PC-9 (cell line): ENCODE measurements around the gene USP7. TPM values are rescaled to one million over a fixed set of nuclear protein-coding genes. Genes with fewer than 3 reads are reported as not detected.

Experiments used
- BruUV-seq: library from RNA; stranded (reverse); fragments of 400-500 nt; replicated peaks from 2 replicates; lab custom pipeline; 2021; lab: Mats Ljungman, UMichigan
- CTCF ChIA-PET: fragments of 300-600 bp; sonication (Branson Sonifier 250); formaldehyde crosslinking; loops from one replicate; lab custom pipeline; 2022; ENCODE audit warnings: antibody characterized with exemption; lab: Charles Lee
- POLR2A ChIA-PET: fragments of 300-600 bp; sonication (Branson Sonifier 250); formaldehyde crosslinking; loops from one replicate; lab custom pipeline; 2022; ENCODE audit warnings: antibody characterized with exemption; ENCODE audit not compliant: unreplicated experiment; lab: Charles Lee
- DNase-seq, 2 experiments: peaks; one replicate each; pipeline versions ENCODE4 v3.0.0 to v3.0.0-alpha.2; 2015 to 2022; ENCODE audit warnings: mixed read lengths in 1 of 2
- H2AFZ ChIP-seq: fragments of 200-600 bp; sonication (generic); 2 replicates; pipeline ENCODE4 v1.8.1; 2017; ENCODE audit warnings: antibody characterized with exemption
- H3F3A ChIP-seq: fragments of 200-600 bp; sonication (generic); 2 replicates; pipeline ENCODE4 v1.8.1; 2017; ENCODE audit warnings: antibody characterized with exemption, mild to moderate bottlenecking, low read depth; ENCODE audit not compliant: insufficient read depth
- H3K27ac ChIP-seq: fragments of 200-600 bp; sonication (generic); 2 replicates; pipeline ENCODE4 v1.6.1; 2016; ENCODE audit warnings: mixed run types
- H3K27me3 ChIP-seq: fragments of 200-600 bp; sonication (generic); 2 replicates; pipeline ENCODE4 v1.6.1; 2016; ENCODE audit warnings: low read depth, mixed run types; ENCODE audit not compliant: insufficient read depth
- H3K36me3 ChIP-seq: fragments of 200-600 bp; sonication (generic); 2 replicates; pipeline ENCODE4 v1.6.1; 2016; ENCODE audit warnings: low read depth, mixed run types
- H3K4me1 ChIP-seq: fragments of 200-600 bp; sonication (generic); replicated peaks from 2 replicates; pipeline ENCODE4 v1.6.1; 2016; ENCODE audit warnings: mixed run types; ENCODE audit not compliant: insufficient read depth
- H3K4me2 ChIP-seq: fragments of 200-600 bp; sonication (generic); 2 replicates; pipeline ENCODE4 v1.6.1; 2017; ENCODE audit warnings: mixed run types
- H3K4me3 ChIP-seq: fragments of 200-600 bp; sonication (generic); 2 replicates; pipeline ENCODE4 v1.6.1; 2016; ENCODE audit warnings: mixed run types
- H3K79me2 ChIP-seq: fragments of 200-600 bp; sonication (generic); 2 replicates; pipeline ENCODE4 v1.6.1; 2017; ENCODE audit warnings: low read depth, mixed run types
- H3K9me2 ChIP-seq: fragments of 200-600 bp; sonication (generic); 2 replicates; pipeline ENCODE4 v1.8.1; 2017; ENCODE audit warnings: mild to moderate bottlenecking; ENCODE audit not compliant: insufficient read depth
- H3K9me3 ChIP-seq: fragments of 200-600 bp; sonication (generic); 2 replicates; pipeline ENCODE4 v1.8.1; 2016; ENCODE audit warnings: low read depth; ENCODE audit not compliant: insufficient read depth
- H4K20me1 ChIP-seq: fragments of 200-600 bp; sonication (generic); 2 replicates; pipeline ENCODE4 v1.8.1; 2017; ENCODE audit not compliant: insufficient read depth
- EZH2 ChIP-seq: fragments of 200-600 bp; sonication (generic); IDR thresholded peaks from 2 replicates; pipeline ENCODE4 v1.8.0; 2017; ENCODE audit warnings: antibody characterized with exemption, low read depth
- intact Hi-C: fragments of 100-400 bp; cut with micrococcal nuclease; formaldehyde crosslinking; loops from one replicate; pipeline ENCODE4 v1.10.0; 2022; ENCODE audit not compliant: unreplicated experiment
- total RNA-seq: library from RNA; stranded (reverse); gene quantifications from 2 replicates; pipeline ENCODE4 v1.2.3, GENCODE V29; 2021
- TF ChIP-seq, protein P1 (sequence below): fragments of 200-600 bp; sonication (generic); conservative IDR thresholded peaks from 2 replicates; pipeline ENCODE4 v1.6.1; 2017; ENCODE audit warnings: mixed run types, antibody characterized with exemption, mild to moderate bottlenecking, moderate library complexity

USP7 gene
- total RNA-seq, 1 experiment from 2014 or later: 167 TPM

DNA sequence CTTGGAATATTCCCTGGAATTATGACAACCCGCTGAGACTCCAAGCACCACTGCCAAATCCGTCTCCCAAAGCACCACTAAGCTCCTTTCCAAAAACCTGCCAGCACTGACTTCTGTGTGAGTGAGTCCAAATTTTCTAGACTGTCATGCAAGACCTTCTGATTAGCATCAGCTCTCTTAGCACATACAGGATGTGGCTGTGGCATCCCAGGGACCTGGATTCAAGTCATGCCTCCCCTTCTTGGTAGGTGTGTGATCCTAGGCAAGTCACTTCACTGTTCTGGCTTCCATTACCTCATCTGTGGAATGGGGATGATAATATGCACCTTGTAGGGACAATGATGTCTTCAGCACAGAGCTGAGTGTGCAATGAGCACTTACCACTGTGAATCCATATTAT is 38.3 kb upstream of the USP7 start:
- BruUV-seq: no TSS peak
- no peak overlapping the region for H3K27ac ChIP-seq
- DNase-seq: no peak
- ChIA-PET CTCF (no interaction called here), POLR2A (no interaction called here)
- H3K9me3 ChIP-seq: no peaks in the 10 kb centered on the region
- H2AFZ ChIP-seq: no peak overlapping the region
- no peaks in the 10 kb centered on the region for H4K20me1 ChIP-seq
- H3K36me3 ChIP-seq: no peaks in the 10 kb centered on the region
- H3K4me2 ChIP-seq: no peak overlapping the region
- intact Hi-C loops: loop anchor here (5.0 to 10.0 kb wide), 2 partner anchors 40 to 67 kb away; partner anchors contain the start of gene USP7
- H3F3A ChIP-seq: peaks cover 11% of the 10 kb centered on the region; the same call in 1 of the 2 replicates
- peaks cover 14% of the 10 kb centered on the region for H3K4me1 ChIP-seq
- no peaks in the 10 kb centered on the region for H3K27me3 ChIP-seq
- TF ChIP-seq, protein P1, sequence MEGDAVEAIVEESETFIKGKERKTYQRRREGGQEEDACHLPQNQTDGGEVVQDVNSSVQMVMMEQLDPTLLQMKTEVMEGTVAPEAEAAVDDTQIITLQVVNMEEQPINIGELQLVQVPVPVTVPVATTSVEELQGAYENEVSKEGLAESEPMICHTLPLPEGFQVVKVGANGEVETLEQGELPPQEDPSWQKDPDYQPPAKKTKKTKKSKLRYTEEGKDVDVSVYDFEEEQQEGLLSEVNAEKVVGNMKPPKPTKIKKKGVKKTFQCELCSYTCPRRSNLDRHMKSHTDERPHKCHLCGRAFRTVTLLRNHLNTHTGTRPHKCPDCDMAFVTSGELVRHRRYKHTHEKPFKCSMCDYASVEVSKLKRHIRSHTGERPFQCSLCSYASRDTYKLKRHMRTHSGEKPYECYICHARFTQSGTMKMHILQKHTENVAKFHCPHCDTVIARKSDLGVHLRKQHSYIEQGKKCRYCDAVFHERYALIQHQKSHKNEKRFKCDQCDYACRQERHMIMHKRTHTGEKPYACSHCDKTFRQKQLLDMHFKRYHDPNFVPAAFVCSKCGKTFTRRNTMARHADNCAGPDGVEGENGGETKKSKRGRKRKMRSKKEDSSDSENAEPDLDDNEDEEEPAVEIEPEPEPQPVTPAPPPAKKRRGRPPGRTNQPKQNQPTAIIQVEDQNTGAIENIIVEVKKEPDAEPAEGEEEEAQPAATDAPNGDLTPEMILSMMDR: no peak
- no peak for TF ChIP-seq EZH2
- H3K4me3 ChIP-seq: no peak overlapping the region
- no peaks in the 10 kb centered on the region for H3K9me2 ChIP-seq
- no peaks in the 10 kb centered on the region for H3K79me2 ChIP-seq

DNA sequence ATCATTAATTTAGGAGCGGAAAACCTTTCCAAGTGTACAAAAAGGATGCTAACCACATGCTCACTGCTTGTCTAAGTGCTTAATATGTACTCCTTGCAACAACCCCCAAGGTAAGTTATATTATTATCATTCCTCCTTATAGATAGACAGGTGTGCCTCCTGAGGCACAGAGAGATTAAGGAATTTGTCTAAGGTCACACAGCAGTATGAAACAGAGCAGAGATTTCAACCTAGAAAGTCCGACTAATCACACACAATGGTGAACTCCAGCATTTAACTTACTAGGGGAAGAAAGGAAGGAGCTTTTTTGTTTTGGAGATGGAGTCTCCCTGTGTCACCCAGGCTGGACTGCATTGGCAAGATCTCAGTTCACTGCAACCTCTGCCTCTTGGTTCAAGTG is 37.0 kb upstream of the USP7 start:
- Histone ChIP-seq H3K4me2 (no peak overlapping the region), H3K9me2 (no peaks in the 10 kb centered on the region), H3K27ac (no peak overlapping the region), H2AFZ (no peak overlapping the region), H3K4me1 (peaks cover 14% of the 10 kb centered on the region), H4K20me1 (no peaks in the 10 kb centered on the region), H3K79me2 (no peaks in the 10 kb centered on the region), H3K36me3 (no peaks in the 10 kb centered on the region), H3F3A (peaks cover 15% of the 10 kb centered on the region; the same call in 1 of the 2 replicates), H3K4me3 (no peak overlapping the region), H3K9me3 (no peaks in the 10 kb centered on the region), H3K27me3 (no peaks in the 10 kb centered on the region)
- ChIA-PET POLR2A (interaction anchor here (0.7 kb wide), 1 partner anchor 36 kb away, joined by 3 read pairs; no protein-coding TSS in a partner anchor), CTCF (no interaction called here)
- no peak for TF ChIP-seq EZH2
- TF ChIP-seq, protein P1: no peak
- intact Hi-C loops: loop anchor here (5.0 to 10.0 kb wide), 2 partner anchors 38 to 66 kb away; partner anchors contain the start of gene USP7
- BruUV-seq: no TSS peak
- no peak for DNase-seq

GRCh38 chr16:8999800-9000199 is 36.1 kb upstream of the USP7 start:
- TF ChIP-seq, protein P1: no peak
- no peak for TF ChIP-seq EZH2
- Histone ChIP-seq H3K27me3 (no peaks in the 10 kb centered on the region), H3K4me3 (no peak overlapping the region), H3K9me2 (no peaks in the 10 kb centered on the region), H3K79me2 (no peaks in the 10 kb centered on the region), H4K20me1 (no peaks in the 10 kb centered on the region), H3K4me2 (no peak overlapping the region), H3K27ac (no peak overlapping the region), H2AFZ (no peak overlapping the region), H3K9me3 (no peaks in the 10 kb centered on the region), H3K36me3 (no peaks in the 10 kb centered on the region), H3K4me1 (peaks cover 14% of the 10 kb centered on the region), H3F3A (peaks cover 14% of the 10 kb centered on the region; the same call in 1 of the 2 replicates)
- DNase-seq: no peak
- CTCF ChIA-PET: no interaction called here
- intact Hi-C loops: loop anchor here (5.0 to 10.0 kb wide), 2 partner anchors 37 to 65 kb away; partner anchors contain the start of gene USP7
- BruUV-seq: no TSS peak
- POLR2A ChIA-PET: no interaction called here
